GM13977 (cell line): ENCODE data around the gene POLD4.

Source experiments
- DNase-seq: peaks from one replicate; pipeline ENCODE4 v3.0.0; 2012; ENCODE audit warnings: low spot score
- CTCF ChIP-seq: IDR thresholded peaks from 2 replicates; pipeline ENCODE4 v1.5.1; 2012; ENCODE audit warnings: mild to moderate bottlenecking, control low read depth; ENCODE audit not compliant: insufficient read depth; ENCODE audit errors: extremely low read depth, missing control alignments
- in situ Hi-C: fragments of 300-500 bp; cut with MboI; formaldehyde crosslinking; loops from one replicate; pipeline ENCODE4 v1.12.0; 2022; ENCODE audit warnings: low sequenced_read_pairs, low pct_unique_long_range_greater_than_20kb, mixed read lengths, inconsistent platforms; ENCODE audit not compliant: unreplicated experiment

Gene POLD4

GRCh38 chr11:67395555-67396258, 42.4 kb upstream of the POLD4 start:
- no peak for TF ChIP-seq CTCF
- DNase-seq = no peak
- in situ Hi-C loops = no loop called here

- DNase-seq = no peak
- in situ Hi-C loops = no loop called here
- no peak for TF ChIP-seq CTCF
Observed at GRCh38 chr11:67393990-67394389, 40.6 kb upstream of the POLD4 start.

- no peak for DNase-seq
- no peak for TF ChIP-seq CTCF
- in situ Hi-C loops = no loop called here
Observed at GRCh38 chr11:67393437-67393836, 40.1 kb upstream of the POLD4 start.

GRCh38 chr11:67392183-67392715, 38.9 kb upstream of the POLD4 start:
- no peak for TF ChIP-seq CTCF
- DNase-seq = no peak
- in situ Hi-C loops = no loop called here

GRCh38 chr11:67391304-67392182, 38.2 kb upstream of the POLD4 start, which contains the start of gene RAD9A:
RAD9A (plus strand) TSS chr11:67391986; CDS start chr11:67392045, 59 bp downstream.
- TF ChIP-seq CTCF = no peak
- in situ Hi-C loops = no loop called here
- DNase-seq = peak; percentile 99

- in situ Hi-C loops = no loop called here
- no peak for TF ChIP-seq CTCF
- no peak for DNase-seq
Observed at GRCh38 chr11:67390947-67391303, 37.6 kb upstream of the POLD4 start.
